Cardiac muscle cell (in vitro differentiated cells and primary cell): ENCODE results near the gene UBE3B. TPM values are rescaled to one million over a fixed set of nuclear protein-coding genes. Genes with fewer than 3 reads are reported as not detected.

Source experiments
- DNase-seq, 2 donors: peaks; one replicate each; pipeline versions ENCODE4 v3.0.0 to v3.0.0-alpha.2; 2010 to 2017; ENCODE audit warnings: low read depth in 1 of 2, low spot score in 1 of 2
- H3K27ac ChIP-seq: fragments of 200-600 bp; sonication (generic); 2 replicates; pipeline ENCODE4 v1.5.1; 2016
- H3K27me3 ChIP-seq: fragments of 200-600 bp; sonication (generic); 2 replicates; pipeline ENCODE4 v1.6.0; 2016; ENCODE audit warnings: control low read depth
- H3K36me3 ChIP-seq: fragments of 200-600 bp; sonication (generic); 2 replicates; pipeline ENCODE4 v1.5.1; 2016; ENCODE audit warnings: control low read depth
- H3K4me1 ChIP-seq: fragments of 200-600 bp; sonication (generic); 2 replicates; pipeline ENCODE4 v1.8.1; 2017; ENCODE audit warnings: low read depth, mild to moderate bottlenecking, mixed run types
- H3K4me3 ChIP-seq: fragments of 200-600 bp; sonication (generic); 2 replicates; pipeline ENCODE4 v1.5.1; 2016; ENCODE audit warnings: mild to moderate bottlenecking
- H3K9me3 ChIP-seq: fragments of 200-600 bp; sonication (generic); 2 replicates; pipeline ENCODE4 v1.5.1; 2017; ENCODE audit warnings: low read depth, mild to moderate bottlenecking, control low read depth
- CTCF ChIP-seq: IDR thresholded peaks from 2 replicates; pipeline ENCODE4 v1.5.1; 2012; ENCODE audit warnings: low read depth, mild to moderate bottlenecking, low read length
- polyA plus RNA-seq: library from polyadenylated mRNA; unstranded; fragments of >200 nt; fragmentation: Nextera tagmentation; extraction: Ambion mirVana; gene quantifications from 2 replicates; pipeline ENCODE4 v1.2.1, GENCODE V29; 2016
- total RNA-seq: library from RNA; depleted of rRNA; stranded (reverse); fragments of >200 nt; gene quantifications from 2 replicates; pipeline ENCODE4 v1.2.3, GENCODE V29; 2016

The UBE3B gene
- total and polyA plus RNA-seq, 2 experiments from 2014 or later = 36.7 to 73.5 TPM

DNA sequence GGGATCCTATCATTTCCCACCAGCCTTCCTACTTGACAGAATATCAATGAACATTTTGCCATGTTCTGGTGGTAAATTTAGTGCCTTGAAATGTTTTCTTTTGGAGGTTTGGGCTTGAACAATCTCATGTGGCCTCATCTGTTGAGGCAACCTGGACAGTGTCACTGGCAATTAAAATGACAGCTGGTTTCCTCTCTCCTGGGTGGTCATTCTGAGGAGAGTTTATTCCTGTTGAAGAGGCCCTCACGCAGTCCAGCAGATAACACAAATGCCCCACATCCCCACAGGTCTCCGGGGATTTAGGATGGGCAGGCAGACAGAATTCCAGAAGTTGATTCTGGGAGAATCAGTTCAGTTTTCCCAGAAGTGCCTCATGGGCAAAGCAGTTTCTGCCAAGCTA, 54.0 kb downstream of the UBE3B start:
- Histone ChIP-seq H3K9me3 (no peaks in the 10 kb centered on the region), H3K27me3 (no peaks in the 10 kb centered on the region), H3K4me3 (no peak overlapping the region), H3K36me3 (no peaks in the 10 kb centered on the region), H3K27ac (peak overlapping the region; percentile 87), H3K4me1 (peaks cover 55% of the 10 kb centered on the region)
- DNase-seq = peak in 1 of 2 donors; percentile 67
- TF ChIP-seq CTCF = no peak

GRCh38 chr12:109532721-109533486, 55.5 kb downstream of the UBE3B start:
- TF ChIP-seq CTCF = no peak
- H3K4me3 ChIP-seq = no peak overlapping the region
- H3K27me3 ChIP-seq = no peaks in the 10 kb centered on the region
- no peak overlapping the region for H3K27ac ChIP-seq
- H3K36me3 ChIP-seq = no peaks in the 10 kb centered on the region
- peaks cover 57% of the 10 kb centered on the region for H3K4me1 ChIP-seq
- no peaks in the 10 kb centered on the region for H3K9me3 ChIP-seq
- DNase-seq = no peak

- no peak for TF ChIP-seq CTCF
- no peaks in the 10 kb centered on the region for H3K9me3 ChIP-seq
- peaks cover 59% of the 10 kb centered on the region for H3K4me1 ChIP-seq
- H3K4me3 ChIP-seq = no peak overlapping the region
- no peak for DNase-seq
- no peaks in the 10 kb centered on the region for H3K36me3 ChIP-seq
- no peak overlapping the region for H3K27ac ChIP-seq
- H3K27me3 ChIP-seq = no peaks in the 10 kb centered on the region
Measured at GRCh38 chr12:109533487-109533740, 56.0 kb downstream of the UBE3B start.

DNA sequence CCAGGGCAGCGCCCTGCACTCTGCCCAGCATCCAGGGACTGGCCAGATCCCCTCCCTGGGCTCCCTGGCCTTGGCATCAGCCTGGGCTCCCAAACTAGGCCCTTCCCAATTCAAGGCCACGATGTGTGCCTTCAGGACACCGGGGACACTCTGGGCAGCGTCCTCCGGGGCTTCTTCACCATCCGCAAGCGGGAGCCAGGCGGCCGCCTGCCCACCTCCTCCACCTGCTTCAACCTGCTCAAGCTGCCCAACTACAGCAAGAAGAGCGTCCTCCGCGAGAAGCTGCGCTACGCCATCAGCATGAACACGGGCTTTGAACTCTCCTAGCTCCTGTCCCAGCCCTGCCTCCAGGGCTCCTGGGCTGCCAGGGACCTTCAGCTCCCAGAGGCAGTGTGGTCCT, 57.0 kb downstream of the UBE3B start:
- H3K4me1 ChIP-seq = peaks cover 57% of the 10 kb centered on the region
- no peak for TF ChIP-seq CTCF
- no peak for DNase-seq
- no peaks in the 10 kb centered on the region for H3K36me3 ChIP-seq
- H3K27ac ChIP-seq = no peak overlapping the region
- H3K9me3 ChIP-seq = no peaks in the 10 kb centered on the region
- H3K27me3 ChIP-seq = no peaks in the 10 kb centered on the region
- no peak overlapping the region for H3K4me3 ChIP-seq

GRCh38 chr12:109535231-109535862, 57.9 kb downstream of the UBE3B start:
- peaks cover 48% of the 10 kb centered on the region for H3K4me1 ChIP-seq
- H3K4me3 ChIP-seq = no peak overlapping the region
- no peaks in the 10 kb centered on the region for H3K27me3 ChIP-seq
- DNase-seq = no peak
- H3K9me3 ChIP-seq = no peaks in the 10 kb centered on the region
- no peaks in the 10 kb centered on the region for H3K36me3 ChIP-seq
- TF ChIP-seq CTCF = no peak
- no peak overlapping the region for H3K27ac ChIP-seq
